Stimulated activated CD8-positive, alpha-beta memory T cell treated with anti-CD3 and anti-CD28 coated beads, Interleukin-7, amount 100 ng/mL, for 48 hours (primary cell): ENCODE results near the gene CARD19.

Experiments used
- DNase-seq, 2 donors: peaks; one replicate each; pipeline ENCODE4 v3.0.0-alpha.2; 2020; ENCODE audit warnings: low read depth in 1 of 2; ENCODE audit errors: extremely low read depth in 1 of 2

Gene CARD19

DNA sequence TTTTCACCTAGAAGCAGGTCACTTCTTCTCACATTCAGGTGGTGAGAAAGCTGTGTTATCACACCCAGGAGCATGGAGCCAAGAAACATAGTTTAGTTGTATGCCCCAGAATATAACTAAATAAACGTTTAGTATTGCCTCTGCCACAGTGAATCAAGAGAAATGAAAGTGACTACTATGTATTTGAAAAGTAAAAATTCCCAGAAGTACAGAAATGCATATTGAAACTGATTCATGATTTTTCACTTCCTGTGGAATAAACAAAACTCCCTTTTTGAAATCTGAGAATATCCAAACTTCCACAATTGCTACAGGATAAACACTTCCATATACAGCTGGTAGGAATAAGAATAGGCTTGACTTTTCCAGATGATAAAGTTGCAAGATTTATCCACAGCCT lies 53.3 kb downstream of the CARD19 start:
- DNase-seq = no peak

DNA sequence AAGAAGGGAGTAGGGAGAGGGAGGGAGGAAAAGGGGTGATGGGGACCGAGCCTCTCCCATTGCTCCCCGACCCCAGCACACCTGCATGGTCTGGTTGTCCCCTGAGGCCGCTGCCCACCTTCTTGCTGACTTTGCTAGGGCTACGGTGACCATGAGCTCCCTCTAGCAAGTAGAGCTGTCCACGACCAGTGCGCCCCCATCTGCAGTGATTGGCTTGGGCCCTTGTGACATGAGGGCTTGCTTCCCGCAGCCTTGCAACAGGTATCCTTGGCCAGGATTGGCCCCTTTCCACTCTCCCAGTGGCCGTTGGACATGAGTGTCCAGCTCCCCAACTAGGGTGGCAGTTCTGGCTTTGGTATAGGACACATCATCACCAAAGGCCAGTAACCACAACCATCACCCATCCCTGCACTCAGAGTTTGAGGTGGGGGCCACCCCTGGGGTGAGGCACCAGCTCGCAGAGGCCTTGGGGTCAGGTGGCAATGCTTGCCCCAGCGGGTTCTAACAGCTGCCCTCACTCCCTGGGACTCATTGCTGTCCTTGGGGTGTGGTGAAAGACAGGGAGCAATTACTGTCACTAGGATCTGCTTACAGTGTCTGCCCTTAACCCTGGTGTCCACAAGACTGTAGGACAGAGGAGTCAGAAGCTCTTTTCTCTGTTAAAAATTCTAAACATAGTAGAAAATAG lies 55.2 kb downstream of the CARD19 start:
- no peak for DNase-seq

DNA sequence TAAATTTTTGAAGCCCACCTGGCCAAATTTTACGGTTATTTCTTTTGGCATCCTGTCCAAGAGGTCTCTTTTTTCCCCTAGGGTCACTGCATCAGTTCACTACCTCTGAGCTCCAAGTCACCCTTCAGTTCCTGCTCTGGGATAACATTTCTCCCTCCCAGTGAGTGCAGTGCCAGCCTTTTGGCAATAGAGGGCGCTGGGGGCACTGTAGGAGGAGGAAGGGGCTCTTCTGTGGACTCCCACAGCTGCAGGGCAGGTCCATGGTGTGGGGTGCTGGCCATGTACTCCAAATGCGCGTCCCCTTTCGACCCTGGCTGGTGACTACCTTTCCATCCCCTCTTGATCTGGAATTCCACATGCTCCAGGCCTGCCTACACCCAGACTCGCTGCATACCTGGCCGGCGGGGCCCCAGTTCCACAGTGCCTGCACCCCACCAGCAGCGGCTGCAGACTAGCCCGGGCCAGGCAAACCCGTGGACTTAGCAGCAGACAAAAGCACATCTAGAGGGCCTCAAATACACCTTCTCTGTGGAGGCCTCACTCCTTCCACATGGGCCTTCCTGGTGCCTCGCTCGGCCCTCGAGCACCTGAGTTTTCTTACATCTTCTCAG lies 58.4 kb downstream of the CARD19 start:
- peak in 1 of 2 donors; percentile 31 for DNase-seq

DNA sequence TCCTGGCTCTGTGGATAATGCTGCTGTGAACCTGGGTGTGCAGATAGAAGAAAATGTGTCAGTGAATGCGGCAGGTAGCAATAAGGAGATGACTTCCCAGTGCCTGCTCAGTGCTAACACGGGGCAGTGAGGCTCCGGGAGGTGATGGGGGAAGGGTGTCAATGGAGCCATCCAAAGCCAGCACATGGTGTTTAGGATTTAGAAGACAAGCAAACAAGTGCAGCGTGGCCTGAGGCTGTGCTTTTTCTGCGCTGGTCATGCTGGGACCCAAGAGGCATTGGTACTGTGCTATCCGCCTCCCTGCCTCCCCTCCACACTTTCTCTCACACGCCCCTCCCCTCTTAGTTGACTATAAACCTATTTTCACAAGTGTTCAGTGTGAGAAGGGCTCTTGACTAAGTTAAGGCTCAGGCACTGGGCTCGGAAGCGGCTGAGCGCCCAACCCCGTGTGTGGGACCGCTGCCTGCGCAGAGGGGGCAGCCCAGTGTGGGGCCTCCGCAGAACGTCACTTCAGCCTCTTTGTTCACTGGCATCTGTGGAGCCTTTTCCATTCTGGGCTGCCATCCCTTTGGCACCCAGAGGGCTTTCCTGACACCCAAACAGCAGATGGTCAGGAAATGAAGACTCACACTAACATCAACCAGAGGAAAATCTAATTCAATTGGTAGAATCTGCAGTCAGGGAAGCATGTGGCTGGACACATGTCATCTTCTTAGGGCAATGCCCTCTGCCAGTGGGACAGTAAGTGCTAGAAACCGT lies 59.9 kb downstream of the CARD19 start:
- no peak for DNase-seq

DNA sequence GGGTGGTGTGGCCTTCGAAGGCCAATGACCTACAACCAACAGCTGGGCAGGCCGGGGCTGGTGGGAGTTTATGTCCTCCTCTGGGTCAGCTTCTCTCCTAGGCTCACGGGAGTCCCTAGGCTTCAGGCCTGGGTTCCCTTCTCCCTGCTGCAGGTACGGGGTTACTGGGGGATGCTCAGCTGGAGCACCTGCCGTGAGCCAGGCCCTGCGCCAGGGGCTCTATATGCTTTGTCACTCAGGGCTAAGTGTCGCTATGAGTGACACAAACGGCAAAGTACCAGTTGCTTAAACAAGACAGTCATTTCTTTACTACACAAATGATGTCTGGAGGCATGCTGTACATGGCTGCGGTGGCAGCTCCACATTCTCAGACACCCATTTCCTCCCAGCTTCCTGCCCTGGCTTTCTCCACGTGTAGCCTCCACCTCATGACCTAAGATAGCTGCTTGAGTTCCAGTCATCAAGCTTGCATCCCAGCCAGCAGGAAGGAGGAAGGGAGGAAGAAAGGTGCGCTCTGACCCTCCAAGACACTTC lies 60.5 kb downstream of the CARD19 start:
- DNase-seq = peak in 1 of 2 donors; percentile 67

DNA sequence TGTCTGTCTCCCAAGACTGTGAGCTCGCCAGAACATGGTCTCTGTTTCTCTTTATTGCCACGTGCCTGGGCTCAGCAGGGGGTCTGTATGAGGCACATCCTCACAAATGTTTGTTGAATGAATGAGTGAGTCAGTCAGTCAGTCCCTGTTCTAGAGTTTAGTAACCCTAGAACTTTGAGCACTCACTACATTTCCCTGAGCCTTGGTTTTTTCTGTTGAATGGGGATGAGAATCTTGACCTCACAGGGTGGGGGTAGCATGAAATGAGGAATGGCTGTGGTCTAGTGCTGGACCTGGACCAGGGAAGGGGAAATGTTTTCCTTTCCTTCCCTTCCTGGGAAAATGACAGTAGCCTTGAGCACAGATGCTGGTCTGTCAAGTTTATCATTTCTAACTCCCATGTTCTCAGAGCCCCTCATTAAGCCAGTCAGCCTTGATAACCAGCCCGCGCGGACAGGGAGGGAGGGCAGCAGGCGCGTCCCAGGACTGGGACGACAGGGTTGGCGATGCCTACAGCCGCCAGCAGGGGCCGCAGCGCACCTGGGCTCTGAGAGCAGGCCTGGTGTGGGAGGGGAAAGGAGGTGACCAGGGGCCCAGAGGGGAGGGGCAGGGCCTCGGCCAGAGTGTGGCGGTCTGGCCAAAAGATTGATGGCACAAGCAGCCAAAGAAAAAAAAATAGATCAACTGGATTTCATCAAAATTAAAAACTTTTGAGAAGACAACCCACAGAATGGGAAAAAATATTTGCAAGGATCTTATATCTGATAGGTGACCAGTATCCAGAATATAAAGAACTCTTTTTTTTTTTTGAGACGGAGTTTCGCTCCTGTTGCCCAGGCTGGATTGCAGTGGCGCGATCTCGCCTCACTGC lies 63.8 kb downstream of the CARD19 start:
- DNase-seq = peak; percentile 53 to 65

DNA sequence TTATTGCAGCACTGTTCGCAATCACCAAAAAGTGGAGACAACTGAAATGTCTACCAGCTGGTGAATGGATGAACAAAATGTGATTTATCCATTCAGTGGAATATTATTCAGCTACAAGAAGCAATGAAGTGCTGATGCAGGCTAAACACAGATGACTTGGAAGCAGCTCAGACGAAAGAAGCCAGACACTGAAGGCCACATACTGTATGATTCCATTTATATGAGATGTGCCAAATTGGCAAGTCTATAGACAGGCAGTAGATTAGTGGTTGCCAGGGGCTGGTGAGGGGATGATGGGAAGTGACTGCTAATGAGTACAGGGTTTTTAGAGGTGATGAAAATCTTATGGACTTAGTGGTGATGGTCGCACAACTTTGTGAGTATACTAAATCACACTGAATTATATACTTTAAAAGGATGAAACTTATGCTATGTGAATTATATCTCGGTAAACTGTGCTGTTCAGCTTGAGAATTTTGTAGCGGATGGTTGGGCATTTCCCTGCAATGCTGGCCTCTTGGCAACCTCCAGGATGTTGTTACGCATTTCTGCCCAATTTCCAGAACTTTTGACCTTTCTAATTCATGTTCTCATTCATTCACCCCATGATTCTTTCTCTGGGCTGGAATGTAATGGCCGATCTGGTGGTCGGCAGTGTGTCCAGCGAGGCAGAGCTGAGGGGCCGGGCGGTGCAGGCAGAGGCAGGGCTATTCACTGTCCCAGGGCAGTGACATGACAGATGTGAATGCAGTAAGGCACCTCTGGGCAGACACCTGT lies 66.0 kb downstream of the CARD19 start:
- DNase-seq = no peak
